Midbrain (tissue), 1 donor: ENCODE results near the gene RABGGTA.
A peak's percentile ranks its signal among the peaks of the same experiment; 100 is the strongest.
"Not testable (repeated sequence)": the region's sequence is repeated elsewhere in the genome, so short reads cannot be mapped to it uniquely, and the experiment has no call there.

ENCODE experiments used
- DNase-seq: peaks from one replicate; lab custom pipeline; 2025; lab: John Stamatoyannopoulos, UW

Gene RABGGTA

GRCh38 chr14:24260780-24261157 lies 10.6 kb downstream of the RABGGTA start:
- no peak for DNase-seq

GRCh38 chr14:24260026-24260779 lies 11.2 kb downstream of the RABGGTA start:
- no peak for DNase-seq

GRCh38 chr14:24259282-24260025 lies 11.9 kb downstream of the RABGGTA start:
- no peak for DNase-seq

GRCh38 chr14:24258548-24259265 lies 12.7 kb downstream of the RABGGTA start:
- no peak for DNase-seq

GRCh38 chr14:24258119-24258518 lies 13.3 kb downstream of the RABGGTA start:
- no peak for DNase-seq

GRCh38 chr14:24256960-24257359 lies 14.4 kb downstream of the RABGGTA start:
- DNase-seq, result no peak

GRCh38 chr14:24255931-24256711 lies 15.3 kb downstream of the RABGGTA start:
- no peak for DNase-seq

DNA sequence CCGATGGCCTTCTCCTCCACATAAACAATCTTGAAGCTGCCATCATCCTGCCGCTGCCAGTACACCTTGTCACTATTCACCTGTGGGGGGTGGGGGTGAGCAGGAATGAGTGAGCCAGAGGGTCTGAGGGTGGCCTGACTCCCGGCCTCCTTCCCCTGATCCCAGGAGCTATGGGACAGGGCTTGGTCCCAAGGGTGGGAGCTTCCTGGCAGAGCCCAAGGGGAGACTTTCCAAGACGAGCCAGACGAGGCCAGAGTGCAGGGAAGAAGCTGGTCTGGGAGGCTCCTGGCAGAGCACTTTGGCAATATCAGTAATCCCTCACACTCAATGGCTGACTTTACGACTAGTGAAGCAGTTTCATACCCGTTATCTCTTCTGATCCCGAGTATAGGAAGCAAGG lies 16.0 kb downstream of the RABGGTA start:
- DNase-seq, result no peak

GRCh38 chr14:24254630-24255392 lies 16.6 kb downstream of the RABGGTA start:
- DNase-seq, result no peak

GRCh38 chr14:24253936-24254335 lies 17.5 kb downstream of the RABGGTA start:
- DNase-seq, result no peak

DNA sequence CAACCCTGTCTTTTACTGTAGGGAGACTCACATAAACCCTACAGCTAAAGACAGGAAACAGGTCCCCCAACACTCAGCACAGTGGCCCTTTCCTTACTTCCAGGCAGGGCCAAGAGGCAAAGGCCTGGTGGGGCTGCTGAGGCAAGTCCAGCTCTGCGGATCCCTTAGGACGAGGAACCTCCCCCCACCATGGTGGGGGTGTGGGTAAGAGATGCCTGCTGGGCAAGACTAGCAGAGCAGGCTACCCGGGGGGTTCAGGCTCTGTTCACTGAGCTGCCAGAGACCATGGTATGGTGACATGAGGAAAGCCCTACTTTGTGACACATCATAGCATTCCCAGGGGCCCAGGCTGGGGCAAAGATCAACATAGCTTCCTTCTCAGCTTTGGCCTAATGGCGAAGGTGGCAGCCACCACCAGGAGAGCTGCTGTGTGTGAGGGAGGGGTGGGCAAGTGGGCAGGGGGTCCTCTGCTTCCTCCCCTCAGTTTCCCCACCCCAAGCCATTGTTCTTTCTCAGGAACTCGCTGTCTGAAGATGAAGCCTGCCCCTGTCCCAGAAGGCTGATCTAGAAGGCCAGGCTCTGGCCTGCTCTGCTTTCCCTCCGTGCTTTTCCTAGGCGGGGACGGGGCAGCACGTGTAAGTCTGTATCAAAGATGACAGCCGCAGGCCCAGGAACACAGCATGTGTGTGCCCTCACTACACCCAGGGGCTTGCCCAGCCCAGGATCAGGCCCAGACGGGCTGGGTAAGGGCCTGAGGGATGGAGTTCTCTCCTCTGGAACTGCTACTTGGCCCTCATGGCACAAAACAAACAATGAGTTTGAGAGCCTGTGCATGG lies 18.9 kb downstream of the RABGGTA start:
- no peak for DNase-seq

DNA sequence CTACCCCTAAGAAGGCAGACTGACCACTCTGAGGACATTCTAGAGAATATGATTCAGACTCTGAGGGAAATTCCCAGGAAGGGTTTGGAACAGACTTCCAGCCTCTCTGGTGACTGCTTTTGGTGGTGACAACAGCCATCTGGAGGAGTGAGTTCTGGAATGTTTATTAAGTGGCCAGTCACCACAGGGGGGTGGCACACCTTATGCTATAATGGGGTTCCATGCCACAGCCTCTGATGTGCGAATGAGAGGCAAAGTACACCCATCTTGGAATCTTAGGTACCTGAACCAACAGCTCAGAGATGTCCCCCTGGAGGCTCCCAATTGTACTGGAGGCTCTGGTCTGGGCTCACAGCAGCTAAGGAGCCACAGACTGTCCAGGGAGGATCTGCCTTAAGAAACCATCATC lies 19.5 kb downstream of the RABGGTA start:
- no peak for DNase-seq

GRCh38 chr14:24250354-24250753 lies 21.0 kb downstream of the RABGGTA start:
- no peak for DNase-seq

GRCh38 chr14:24249230-24250021 lies 22.0 kb downstream of the RABGGTA start:
- DNase-seq, result no peak

- no peak for DNase-seq
Observed at GRCh38 chr14:24247422-24247821, 24.0 kb downstream of the RABGGTA start.

DNA sequence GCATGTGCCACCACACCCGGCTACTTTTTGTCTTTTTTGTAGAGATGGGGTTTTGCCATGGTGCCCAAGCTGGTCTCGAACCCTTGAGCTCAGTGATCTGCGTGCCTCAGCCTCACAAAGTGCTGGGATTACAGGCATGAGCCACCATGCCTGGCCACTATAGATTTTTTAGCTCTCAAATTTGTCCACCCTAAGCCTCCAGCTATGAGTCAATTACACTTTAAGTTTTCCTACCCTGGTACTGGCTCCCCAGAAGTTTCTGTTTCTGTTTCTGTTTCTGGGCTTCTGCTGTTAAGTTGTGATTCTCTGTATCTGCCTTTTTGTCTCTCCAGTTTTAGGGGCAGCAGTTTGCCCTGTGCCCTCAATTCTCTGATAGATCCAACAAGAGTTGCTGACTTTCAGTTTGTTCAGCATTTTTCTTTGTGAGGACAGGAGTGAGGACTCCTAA lies 24.6 kb downstream of the RABGGTA start:
- DNase-seq, result no peak

GRCh38 chr14:24245350-24245749 lies 26.0 kb downstream of the RABGGTA start:
- not testable (repeated sequence) for DNase-seq

DNA sequence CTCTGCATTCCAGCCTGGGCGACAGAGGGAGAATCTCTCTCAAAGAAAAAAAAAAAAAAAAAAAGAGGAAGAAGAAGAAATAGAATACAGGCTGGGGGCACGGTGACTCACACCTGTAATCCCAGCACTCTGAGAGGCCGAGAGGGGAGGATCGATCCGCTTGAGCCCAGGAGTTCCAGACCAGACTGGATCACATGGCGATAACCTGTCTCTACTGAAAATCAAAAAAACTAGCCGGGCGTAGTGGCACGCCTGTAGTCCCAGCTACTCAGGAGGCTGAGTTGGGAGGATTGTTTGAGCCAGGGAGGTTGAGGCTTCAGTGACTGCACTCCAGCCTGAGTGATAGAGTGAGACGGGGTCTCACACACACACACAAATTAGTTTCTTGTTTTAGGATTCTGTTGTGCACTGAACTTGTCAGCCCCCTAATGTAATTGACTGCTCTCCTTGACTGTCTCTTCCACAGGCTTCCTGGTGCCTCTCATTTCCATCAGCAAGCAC lies 28.0 kb downstream of the RABGGTA start:
- DNase-seq, result no peak

DNA sequence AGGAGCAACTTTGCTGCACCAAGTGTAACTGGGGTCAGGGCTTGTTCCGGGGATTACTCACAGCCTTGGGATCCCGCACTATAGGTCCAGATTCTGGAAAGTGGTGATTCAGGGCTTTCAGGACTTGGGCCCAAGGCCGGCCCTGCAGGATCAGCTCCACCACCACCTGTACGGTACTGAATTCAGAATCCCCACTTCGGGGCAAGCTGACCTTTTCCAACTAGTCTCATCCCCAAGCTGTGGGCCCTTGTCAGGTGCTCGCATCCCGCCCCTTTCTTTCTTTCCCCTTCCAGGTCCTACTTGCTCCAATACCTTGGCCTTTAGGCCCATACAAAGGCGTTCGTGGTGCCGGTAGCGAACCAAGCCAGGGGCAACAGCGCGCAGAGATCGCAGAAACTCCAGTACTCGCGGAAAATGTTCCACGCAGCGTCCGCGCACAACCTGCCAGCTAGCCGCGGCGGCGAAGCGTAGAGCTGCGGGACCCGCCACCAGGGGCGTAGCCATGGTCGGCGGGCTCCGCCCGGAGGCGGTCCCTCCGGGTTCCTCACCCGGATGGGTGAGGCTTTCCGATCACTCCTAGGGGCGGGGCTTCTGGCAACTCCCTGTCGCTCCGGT lies 29.5 kb downstream of the RABGGTA start:
- DNase-seq, result peak; percentile 95
